Right renal cortex interstitium (tissue), 3 donors: ENCODE measurements around the gene GMDS. TPM values are rescaled to one million over a fixed set of nuclear protein-coding genes. Genes with fewer than 3 reads are reported as not detected.
A peak's percentile ranks its signal among the peaks of the same experiment; 100 is the strongest.

Experiments used
- DNase-seq, 3 donors: peaks; one replicate each; pipeline ENCODE4 v3.0.0-alpha.2; 2013; ENCODE audit warnings: low read depth in 3 of 3, low spot score in 2 of 3
- polyA plus RNA-seq, 3 donors: library from polyadenylated mRNA; unstranded; fragments of 120-200 nt; gene quantifications; one replicate each; pipeline ENCODE4 v1.2.1, GENCODE V29; 2013; ENCODE audit not compliant: insufficient read length in 3 of 3

Gene GMDS
- polyA plus RNA-seq, 3 donors, result 70.8 to 90.1 (median 74.0) TPM

DNA sequence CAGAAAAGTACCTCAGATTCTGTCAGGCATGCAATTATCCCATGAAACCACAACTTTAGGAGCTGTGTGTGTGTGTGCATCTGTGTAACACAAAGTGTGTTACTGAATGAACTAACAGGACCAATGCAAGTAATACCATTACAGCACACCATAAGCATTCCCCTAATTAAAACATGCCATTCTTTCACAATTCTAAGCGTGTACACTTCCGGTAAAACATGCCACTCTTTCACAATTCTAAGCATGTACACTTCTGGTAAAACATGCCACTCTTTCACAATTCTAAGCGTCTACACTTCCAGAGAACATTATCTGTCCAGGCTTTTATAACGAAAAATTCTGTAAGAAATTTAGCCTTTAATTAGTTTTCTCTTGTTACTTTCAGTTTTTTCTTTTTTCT is 238.2 kb downstream of the GMDS start:
- no peak for DNase-seq

GRCh38 chr6:2004888-2005287 is 240.5 kb downstream of the GMDS start:
- no peak for DNase-seq

GRCh38 chr6:2000962-2001361 is 244.4 kb downstream of the GMDS start:
- no peak for DNase-seq

DNA sequence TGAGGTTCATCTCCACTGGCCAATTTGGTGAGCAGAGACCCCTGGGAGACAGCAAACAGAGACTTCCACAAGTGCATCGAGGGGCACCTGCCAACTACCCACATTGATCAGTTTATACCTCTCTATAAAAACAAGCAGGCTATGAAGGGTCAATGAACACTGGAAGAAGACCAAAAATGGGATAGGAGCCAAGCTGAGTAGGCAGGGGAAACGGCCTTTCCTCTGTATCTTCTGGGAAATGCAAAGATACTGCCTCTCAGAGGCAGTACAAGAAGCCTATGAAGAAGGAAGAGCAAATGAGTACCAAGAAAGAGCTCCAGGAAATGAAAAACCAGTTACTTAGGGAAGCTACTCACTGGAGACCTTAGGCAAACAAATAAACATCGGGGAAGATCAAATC is 247.7 kb downstream of the GMDS start:
- no peak for DNase-seq

DNA sequence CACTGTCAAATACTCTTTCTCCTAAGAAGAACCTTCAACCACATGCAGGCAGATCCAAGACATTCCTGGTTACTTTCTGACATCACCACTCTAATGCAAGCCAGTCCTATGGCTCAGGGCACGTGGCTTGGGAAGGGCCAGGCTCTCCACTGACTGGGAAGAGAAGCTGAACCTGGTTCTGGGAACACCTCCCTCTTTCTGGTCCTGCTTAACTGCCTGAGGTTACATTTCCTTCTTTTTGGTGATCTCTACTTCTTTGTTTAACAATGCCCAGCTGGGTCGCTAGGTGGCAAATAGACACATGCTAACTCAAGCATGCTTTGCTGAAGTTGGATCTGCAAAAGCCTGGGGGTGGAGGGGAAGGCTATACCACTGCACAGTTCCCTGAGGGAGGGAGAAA is 249.8 kb downstream of the GMDS start:
- DNase-seq, result no peak

DNA sequence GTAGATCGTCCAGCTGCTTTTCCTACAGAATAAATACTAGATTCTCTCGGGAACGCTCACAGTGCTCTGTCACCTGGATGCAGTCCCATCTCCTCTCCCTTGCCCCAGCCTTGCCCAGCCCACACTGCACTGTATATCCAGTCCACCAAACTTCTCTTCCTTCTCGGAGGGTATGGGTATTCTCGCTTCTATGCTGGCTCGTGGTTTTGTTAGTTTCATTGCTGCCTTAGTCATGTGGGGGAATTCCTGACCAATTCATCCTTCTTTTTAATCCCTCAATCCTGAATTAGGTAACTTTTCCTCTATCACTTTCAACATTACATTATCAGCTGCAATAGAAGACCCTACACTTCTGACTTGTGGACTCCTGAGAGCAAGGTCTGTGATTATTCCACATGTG is 252.4 kb downstream of the GMDS start:
- no peak for DNase-seq

GRCh38 chr6:1991332-1991878 is 254.0 kb downstream of the GMDS start:
- no peak for DNase-seq

DNA sequence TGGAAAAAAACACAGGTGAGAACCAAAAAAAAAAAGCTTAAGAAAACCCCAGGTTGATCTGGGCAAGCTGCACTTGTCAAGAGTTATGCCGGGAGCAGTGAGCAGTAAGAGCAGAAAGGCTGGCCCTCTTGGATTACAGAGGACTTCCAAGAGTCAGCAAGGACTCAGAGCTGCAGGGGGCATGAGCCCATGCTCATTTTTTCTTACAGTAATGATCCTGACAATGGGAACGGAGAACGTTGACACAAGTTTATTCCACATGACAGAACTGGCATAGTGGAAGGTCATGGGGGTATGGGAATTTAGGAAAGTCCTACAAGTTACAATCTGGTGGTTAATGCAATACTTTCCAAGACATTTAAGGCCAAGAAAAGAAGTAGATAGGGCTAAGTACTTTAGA is 256.6 kb downstream of the GMDS start:
- no peak for DNase-seq

DNA sequence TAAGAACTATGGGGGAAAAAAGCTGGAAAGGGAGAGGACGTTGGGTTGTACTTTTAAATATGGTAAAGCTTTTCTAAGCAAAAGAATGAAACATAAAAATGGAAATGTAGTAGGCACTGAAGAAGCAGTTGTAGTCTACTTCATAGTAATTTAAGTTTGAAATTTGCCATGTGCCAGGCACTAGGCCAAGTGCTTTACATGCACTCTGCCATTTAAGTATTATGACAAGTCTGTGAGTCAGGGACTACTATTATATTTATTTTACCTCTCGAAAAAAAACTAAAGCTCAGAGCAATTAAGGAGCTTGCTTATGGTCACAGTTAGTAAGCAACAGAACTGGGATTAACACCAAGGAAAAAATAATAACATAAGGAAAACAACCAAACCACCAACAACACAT is 257.8 kb downstream of the GMDS start:
- no peak for DNase-seq

- no peak for DNase-seq
Measured at GRCh38 chr6:1986454-1987243, 258.8 kb downstream of the GMDS start.

DNA sequence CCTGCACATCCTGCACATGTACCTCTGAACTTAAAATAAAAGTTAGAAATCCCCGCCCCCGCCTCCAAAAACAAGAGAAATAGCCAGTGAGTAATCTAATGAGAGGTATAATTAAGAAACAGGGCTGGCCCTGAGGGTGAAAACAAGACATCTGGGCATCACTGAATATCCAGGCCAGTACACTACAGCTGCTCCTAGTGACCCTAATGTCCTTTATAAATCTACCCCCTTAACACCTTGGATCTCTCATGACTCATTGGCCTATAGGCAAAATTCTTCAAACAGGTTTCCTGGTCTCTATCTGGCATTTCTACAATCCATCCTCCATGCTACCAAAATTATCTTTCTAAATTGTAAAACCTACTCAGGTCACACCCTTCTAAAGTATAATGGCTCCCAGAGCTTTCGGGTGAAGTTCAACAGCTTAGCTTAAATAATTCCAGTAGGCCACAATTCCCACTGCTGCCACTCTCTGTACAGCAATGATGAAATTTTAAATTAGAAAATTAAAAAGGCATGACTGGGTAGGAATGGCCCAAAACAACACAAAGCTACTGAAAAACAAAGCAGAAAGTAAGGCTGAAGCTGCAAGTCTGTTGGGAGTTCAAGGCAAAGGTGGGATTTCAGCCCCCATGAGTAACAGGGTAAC is 260.9 kb downstream of the GMDS start:
- no peak for DNase-seq

DNA sequence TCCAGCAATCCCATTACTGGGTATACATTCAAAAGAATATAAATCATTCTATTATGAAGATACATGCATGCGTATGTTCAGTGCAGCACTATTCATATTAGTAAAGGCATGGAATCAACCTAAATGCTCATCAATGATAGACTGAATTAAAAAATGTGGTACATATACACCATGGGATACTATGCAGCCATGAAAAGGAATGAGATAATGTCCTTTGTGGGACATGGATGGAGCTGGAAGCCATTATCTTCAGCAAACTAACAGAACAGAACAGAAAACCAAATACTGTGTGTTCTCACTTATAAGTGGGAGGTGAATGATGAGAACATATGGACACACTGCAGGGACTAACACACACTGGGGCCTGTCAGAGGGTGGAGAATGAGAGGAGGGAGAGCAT is 261.6 kb downstream of the GMDS start:
- no peak for DNase-seq

DNA sequence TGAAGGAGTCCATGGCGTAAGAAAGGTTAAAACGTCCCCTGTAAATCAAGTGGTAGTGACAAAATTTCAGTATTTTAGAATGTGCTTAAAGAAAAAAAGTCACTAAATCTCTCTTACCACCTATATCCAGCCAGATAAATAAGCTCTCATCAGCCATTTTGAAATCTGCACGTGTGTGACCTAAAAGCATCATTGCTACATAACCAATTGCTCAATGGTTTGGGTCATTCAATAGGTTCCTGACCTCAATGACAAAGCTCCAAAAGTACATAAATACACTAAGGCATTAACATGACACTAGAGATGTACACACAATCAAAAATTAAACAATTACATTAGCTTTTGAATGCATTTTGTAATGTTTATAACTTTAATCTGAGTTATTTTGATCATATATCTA is 272.4 kb downstream of the GMDS start:
- no peak for DNase-seq

- DNase-seq, result no peak
Measured at GRCh38 chr6:1971612-1972011, 273.8 kb downstream of the GMDS start.

DNA sequence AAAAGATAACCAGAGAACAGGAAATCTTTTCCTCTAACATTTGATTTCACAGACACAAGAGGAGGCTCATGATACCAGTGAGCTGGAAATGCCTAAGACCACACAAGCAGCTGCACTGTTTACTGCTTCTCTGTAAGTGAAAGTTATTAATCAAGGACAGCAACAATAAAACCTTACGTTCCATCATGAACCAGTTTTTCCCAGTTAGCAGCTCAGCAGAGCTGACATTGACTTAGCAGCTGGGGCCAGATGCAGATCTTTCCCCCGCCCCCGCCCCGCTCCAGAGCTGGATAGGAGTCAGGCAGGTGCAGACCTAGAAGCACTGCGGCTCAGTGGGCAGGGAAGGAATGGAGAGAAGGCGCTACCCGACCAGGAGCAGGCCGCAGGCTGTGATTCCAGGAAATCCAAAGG is 275.2 kb downstream of the GMDS start:
- peak in 2 of 3 donors; percentile 30 to 36 for DNase-seq

DNA sequence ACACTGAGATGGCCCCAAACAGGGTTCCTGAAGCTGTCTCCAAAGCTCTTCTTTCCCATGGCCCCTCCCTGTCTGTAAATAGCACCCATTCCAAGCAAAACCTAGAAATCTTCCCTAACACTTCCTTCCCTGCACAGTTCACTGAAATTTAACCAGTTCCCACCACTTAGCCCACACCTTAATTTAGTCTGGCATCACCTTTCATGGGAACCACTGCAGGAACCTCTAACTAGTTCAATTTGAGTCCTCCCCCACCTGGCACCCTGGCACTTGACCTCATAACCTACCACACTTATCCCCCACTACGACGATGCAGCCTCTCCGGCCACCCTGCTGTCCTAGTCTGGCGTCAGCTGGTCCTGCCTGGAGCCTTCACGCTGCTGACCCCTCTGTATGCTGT is 278.7 kb downstream of the GMDS start:
- no peak for DNase-seq

- no peak for DNase-seq
Measured at GRCh38 chr6:1965596-1966224, 279.7 kb downstream of the GMDS start.

DNA sequence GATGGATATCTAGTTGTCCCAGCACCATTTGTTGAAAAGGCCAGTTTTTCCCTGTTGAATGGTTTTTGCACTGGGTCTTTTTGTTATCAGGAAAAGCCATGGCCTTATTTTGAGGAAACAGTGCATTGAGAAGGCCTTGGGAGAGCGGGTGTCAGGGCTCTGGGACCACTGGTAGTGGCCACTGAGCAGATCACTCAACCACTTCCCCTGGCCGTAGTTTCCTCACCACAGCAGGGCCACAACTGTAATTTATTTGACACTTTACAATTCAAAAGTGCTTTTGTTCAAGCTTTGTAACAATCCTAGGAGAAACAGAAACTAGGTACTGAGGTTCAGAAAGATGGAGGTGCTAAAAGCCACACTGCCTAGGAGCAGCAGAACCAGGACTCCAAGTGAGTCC is 281.8 kb downstream of the GMDS start:
- DNase-seq, result no peak

DNA sequence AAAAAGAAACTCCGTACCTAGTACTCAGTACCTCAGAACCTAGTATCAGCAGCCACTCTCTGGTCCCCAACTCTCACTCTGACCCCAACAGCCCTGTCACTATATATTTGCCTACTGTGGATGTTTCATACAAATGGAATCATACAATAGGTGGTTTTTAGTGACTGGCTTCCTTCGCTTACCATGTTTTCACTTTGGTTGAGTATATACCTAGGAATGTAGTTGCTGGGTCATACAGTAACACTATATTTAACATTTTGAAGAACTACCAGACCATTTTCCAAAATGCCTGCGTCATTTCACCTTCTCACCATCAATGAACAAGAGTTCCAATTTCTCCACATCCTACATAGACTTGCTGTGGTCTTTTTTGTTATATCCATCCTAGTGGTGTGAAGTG is 283.2 kb downstream of the GMDS start:
- no peak for DNase-seq

DNA sequence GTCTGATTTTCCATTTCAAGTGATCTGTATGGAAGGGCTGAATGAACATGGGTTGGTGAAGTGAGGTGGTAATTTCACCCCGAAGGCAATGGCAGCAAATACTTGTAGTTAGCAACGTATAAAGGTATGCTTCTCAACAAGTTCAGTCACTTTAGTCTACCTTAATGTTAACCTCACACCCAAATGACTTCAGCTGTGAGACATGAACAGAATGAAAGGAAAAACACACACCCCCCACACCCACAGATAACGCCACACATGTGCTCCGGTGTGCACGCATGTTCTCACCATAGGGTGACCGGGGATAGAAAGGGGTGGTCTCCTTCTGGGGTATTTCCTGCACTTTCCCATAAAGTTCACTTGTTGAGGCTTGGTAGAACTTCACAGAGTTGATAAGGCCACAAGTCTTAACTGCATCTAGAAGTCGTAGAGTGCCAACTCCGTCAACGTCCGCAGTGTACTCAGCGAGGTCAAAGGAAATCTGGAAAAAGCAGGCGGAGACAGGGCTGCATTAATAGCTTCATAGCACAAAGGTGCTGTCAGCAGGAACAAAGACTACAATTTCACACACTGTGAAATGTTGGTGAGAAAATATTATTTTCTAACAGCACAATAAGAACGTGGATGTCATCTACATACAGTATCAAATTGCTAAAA is 284.8 kb downstream of the GMDS start:
- no peak for DNase-seq

- DNase-seq, result no peak
Measured at GRCh38 chr6:1958257-1958656, 287.1 kb downstream of the GMDS start.
